Trophoblast cell (in vitro differentiated cells and primary cell): ENCODE measurements around the gene COBL.

ENCODE experiments used
- DNase-seq, 2 donors: peaks; one replicate each; pipeline ENCODE4 v3.0.0-alpha.2; 2016
- H2AFZ ChIP-seq: 2 replicates; pipeline ENCODE4 v1.6.1; 2013; ENCODE audit warnings: low read length, moderate library complexity, mild to moderate bottlenecking; ENCODE audit not compliant: insufficient read depth, poor library complexity
- H2AK5ac ChIP-seq: 2 replicates; pipeline ENCODE4 v1.6.1; 2013; ENCODE audit warnings: mild to moderate bottlenecking, low read length
- H2BK120ac ChIP-seq: 2 replicates; pipeline ENCODE4 v1.6.1; 2013; ENCODE audit warnings: low read length, mild to moderate bottlenecking, moderate library complexity; ENCODE audit not compliant: insufficient read depth, poor library complexity
- H2BK12ac ChIP-seq: 2 replicates; pipeline ENCODE4 v1.6.1; 2013; ENCODE audit warnings: mild to moderate bottlenecking, low read length, moderate library complexity
- H2BK5ac ChIP-seq: 2 replicates; pipeline ENCODE4 v1.6.1; 2013; ENCODE audit warnings: low read length, low read depth, moderate library complexity, mild to moderate bottlenecking; ENCODE audit not compliant: poor library complexity
- H3K14ac ChIP-seq: 2 replicates; pipeline ENCODE4 v1.6.1; 2013; ENCODE audit warnings: mild to moderate bottlenecking, low read length
- H3K18ac ChIP-seq: 2 replicates; pipeline ENCODE4 v1.6.1; 2013; ENCODE audit warnings: mild to moderate bottlenecking, low read length
- H3K23ac ChIP-seq: 2 replicates; pipeline ENCODE4 v1.6.1; 2013; ENCODE audit warnings: low read length
- H3K27ac ChIP-seq: 2 replicates; pipeline ENCODE4 v1.5.1; 2013; ENCODE audit warnings: low read depth, mild to moderate bottlenecking, inconsistent platforms, low read length, moderate library complexity
- H3K27me3 ChIP-seq: 2 replicates; pipeline ENCODE4 v1.6.1; 2013; ENCODE audit warnings: inconsistent platforms, mild to moderate bottlenecking, low read length, moderate library complexity; ENCODE audit not compliant: insufficient read depth
- H3K36me3 ChIP-seq, 2 experiments: 1 replicate in 1 of 2; 2 replicates in 1 of 2; pipeline ENCODE4 v1.6.1; 2013; ENCODE audit warnings: low read length in 2 of 2, mild to moderate bottlenecking in 2 of 2, moderate library complexity in 1 of 2; ENCODE audit not compliant: insufficient read depth in 2 of 2, control insufficient read depth in 1 of 2
- H3K4ac ChIP-seq: 2 replicates; pipeline ENCODE4 v1.6.1; 2013; ENCODE audit warnings: low read depth, mild to moderate bottlenecking, low read length, moderate library complexity
- H3K4me1 ChIP-seq, 2 experiments: 1 replicate in 1 of 2; 2 replicates in 1 of 2; pipeline ENCODE4 v1.6.1; 2013; ENCODE audit warnings: low read length in 2 of 2, mild to moderate bottlenecking in 2 of 2, moderate library complexity in 1 of 2; ENCODE audit not compliant: insufficient read depth in 2 of 2, control insufficient read depth in 1 of 2
- H3K4me2 ChIP-seq: 2 replicates; pipeline ENCODE4 v1.6.1; 2013; ENCODE audit warnings: inconsistent platforms, mild to moderate bottlenecking, low read length, moderate library complexity
- H3K4me3 ChIP-seq: 2 replicates; pipeline ENCODE4 v1.5.1; 2013; ENCODE audit warnings: mild to moderate bottlenecking, low read depth, low read length, inconsistent platforms
- H3K79me1 ChIP-seq: one replicate; pipeline ENCODE4 v1.6.1; 2013; ENCODE audit warnings: low read length
- H3K79me2 ChIP-seq: 2 replicates; pipeline ENCODE4 v1.6.1; 2013; ENCODE audit warnings: low read length, mild to moderate bottlenecking; ENCODE audit not compliant: control insufficient read depth, insufficient read depth, poor library complexity
- H3K9ac ChIP-seq: 2 replicates; pipeline ENCODE4 v1.6.1; 2013; ENCODE audit warnings: mild to moderate bottlenecking, low read length
- H3K9me3 ChIP-seq: 2 replicates; pipeline ENCODE4 v1.6.1; 2013; ENCODE audit warnings: low read depth, mild to moderate bottlenecking, control low read depth, inconsistent platforms, low read length; ENCODE audit not compliant: insufficient read depth
- H4K12ac ChIP-seq: 2 replicates; pipeline ENCODE4 v1.6.1; 2013; ENCODE audit warnings: low read depth, mild to moderate bottlenecking, low read length, moderate library complexity
- H4K8ac ChIP-seq: 2 replicates; pipeline ENCODE4 v1.6.1; 2013; ENCODE audit warnings: low read depth, mild to moderate bottlenecking, low read length, moderate library complexity
- H4K91ac ChIP-seq: one replicate; pipeline ENCODE4 v1.6.1; 2013; ENCODE audit warnings: low read depth, mild to moderate bottlenecking, low read length, moderate library complexity
- WGBS: extraction: QIAGEN DNeasy Blood & Tissue Kit; methylation state at CpG from one replicate; pipeline ENCODE4 v1.1.7; 2013; ENCODE audit warnings: missing lambda C conversion rate; ENCODE audit not compliant: insufficient read length, insufficient coverage; ENCODE audit errors: extremely low coverage; 5-methylcytosine and 5-hydroxymethylcytosine counted together

Gene COBL

GRCh38 chr7:51009716-51010496, 306.7 kb downstream of the COBL start:
- Histone ChIP-seq H3K23ac (no peak overlapping the region), H3K18ac (no peak overlapping the region), H4K12ac (no peak overlapping the region), H3K4me3 (no peak overlapping the region), H2BK12ac (no peak overlapping the region), H3K79me1 (no peaks in the 10 kb centered on the region), H3K4me2 (no peak overlapping the region), H3K9me3 (peaks cover 2% of the 10 kb centered on the region), H2BK5ac (no peak overlapping the region), H4K91ac (no peak overlapping the region), H4K8ac (no peak overlapping the region), H3K36me3 (no peaks in the 10 kb centered on the region), H2BK120ac (no peak overlapping the region), H3K4ac (no peak overlapping the region), H3K27me3 (peaks cover 2% of the 10 kb centered on the region), H3K4me1 (peaks cover 10 to 11% of the 10 kb centered on the region in 2 experiments), H3K9ac (no peak overlapping the region), H2AK5ac (no peak overlapping the region), H2AFZ (peak overlapping the region; percentile 39), H3K79me2 (no peaks in the 10 kb centered on the region), H3K14ac (no peak overlapping the region), H3K27ac (no peak overlapping the region)
- no CpG with 5 or more reads among the region's 17 CpGs for WGBS
- no peak for DNase-seq

GRCh38 chr7:51007551-51008505, 308.8 kb downstream of the COBL start:
- Histone ChIP-seq H2BK12ac (no peak overlapping the region), H3K4ac (no peak overlapping the region), H3K4me3 (no peak overlapping the region), H2AK5ac (no peak overlapping the region), H3K4me1 (peaks cover 2 to 5% of the 10 kb centered on the region in 2 experiments), H4K12ac (no peak overlapping the region), H3K9me3 (peaks cover 2% of the 10 kb centered on the region), H2AFZ (no peak overlapping the region), H4K91ac (no peak overlapping the region), H3K36me3 (no peaks in the 10 kb centered on the region), H2BK5ac (no peak overlapping the region), H3K79me1 (no peaks in the 10 kb centered on the region), H3K4me2 (no peak overlapping the region), H4K8ac (no peak overlapping the region), H3K18ac (no peak overlapping the region), H3K14ac (no peak overlapping the region), H3K9ac (no peak overlapping the region), H2BK120ac (no peak overlapping the region), H3K23ac (no peak overlapping the region), H3K27me3 (peaks cover 2% of the 10 kb centered on the region), H3K79me2 (no peaks in the 10 kb centered on the region), H3K27ac (no peak overlapping the region)
- DNase-seq = no peak
- WGBS = no CpG with 5 or more reads among the region's 21 CpGs

- no peak overlapping the region for H2AFZ ChIP-seq
- no peak overlapping the region for H3K9ac ChIP-seq
- H3K4ac ChIP-seq = no peak overlapping the region
- H2AK5ac ChIP-seq = no peak overlapping the region
- no peak overlapping the region for H2BK120ac ChIP-seq
- no peak overlapping the region for H3K4me3 ChIP-seq
- no peak overlapping the region for H4K12ac ChIP-seq
- no peak overlapping the region for H3K18ac ChIP-seq
- no peaks in the 10 kb centered on the region for H3K79me2 ChIP-seq
- peaks cover 2% of the 10 kb centered on the region for H3K9me3 ChIP-seq
- no CpG with 5 or more reads among the region's 3 CpGs for WGBS
- no peak overlapping the region for H3K4me2 ChIP-seq
- DNase-seq = no peak
- no peaks in the 10 kb centered on the region for H3K36me3 ChIP-seq
- H3K4me1 ChIP-seq = peaks cover 2 to 5% of the 10 kb centered on the region in 2 experiments
- H4K8ac ChIP-seq = no peak overlapping the region
- no peak overlapping the region for H3K14ac ChIP-seq
- no peaks in the 10 kb centered on the region for H3K79me1 ChIP-seq
- no peak overlapping the region for H2BK12ac ChIP-seq
- H3K23ac ChIP-seq = no peak overlapping the region
- no peak overlapping the region for H4K91ac ChIP-seq
- H2BK5ac ChIP-seq = no peak overlapping the region
- H3K27me3 ChIP-seq = peaks cover 2% of the 10 kb centered on the region
- H3K27ac ChIP-seq = no peak overlapping the region
Measured at GRCh38 chr7:51006483-51007235, 309.9 kb downstream of the COBL start.

DNA sequence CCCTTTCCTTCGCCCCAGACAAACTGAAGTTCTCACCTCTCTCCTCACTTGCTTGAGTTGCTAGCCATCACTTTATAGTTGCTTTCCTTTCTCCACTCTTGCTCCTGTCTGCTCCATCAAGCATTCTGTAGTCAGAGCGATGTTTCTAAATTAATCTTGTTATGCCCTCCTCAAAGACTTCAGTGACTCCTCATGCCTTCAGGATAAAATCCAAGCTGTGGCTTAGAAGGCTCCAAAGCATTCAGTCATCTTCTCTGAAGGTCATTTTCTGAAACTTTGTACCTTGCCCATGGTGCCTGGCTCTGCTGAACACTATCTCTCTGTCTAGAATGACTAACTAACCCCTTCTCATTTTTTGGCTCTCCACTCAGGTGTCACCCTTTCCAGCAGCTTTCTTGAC, 311.5 kb downstream of the COBL start:
- no CpG with 5 or more reads among the region's 2 CpGs for WGBS
- H3K9ac ChIP-seq = no peak overlapping the region
- no peak for DNase-seq

More for the DNA sequence above, 311.5 kb downstream of the COBL start:
- H4K8ac ChIP-seq = no peak overlapping the region
- H4K91ac ChIP-seq = no peak overlapping the region
- H2BK12ac ChIP-seq = no peak overlapping the region
- no peak overlapping the region for H2AK5ac ChIP-seq
- H3K27me3 ChIP-seq = peaks cover 2% of the 10 kb centered on the region
- H3K14ac ChIP-seq = no peak overlapping the region
- H3K4me1 ChIP-seq = peaks cover 2 to 4% of the 10 kb centered on the region in 2 experiments
- H3K79me1 ChIP-seq = no peaks in the 10 kb centered on the region
- H3K79me2 ChIP-seq = no peaks in the 10 kb centered on the region
- H3K4ac ChIP-seq = no peak overlapping the region
- no peak overlapping the region for H3K4me2 ChIP-seq
- peaks cover 2% of the 10 kb centered on the region for H3K9me3 ChIP-seq
- H3K18ac ChIP-seq = no peak overlapping the region
- no peak overlapping the region for H3K27ac ChIP-seq
- no peaks in the 10 kb centered on the region for H3K36me3 ChIP-seq
- H2BK120ac ChIP-seq = no peak overlapping the region
- no peak overlapping the region for H3K4me3 ChIP-seq
- no peak overlapping the region for H4K12ac ChIP-seq
- H3K23ac ChIP-seq = no peak overlapping the region
- H2AFZ ChIP-seq = no peak overlapping the region
- no peak overlapping the region for H2BK5ac ChIP-seq
